ENCODE results near the gene TRIP10.
A peak's percentile ranks its signal among the peaks of the same experiment; 100 is the strongest.
"Not testable (repeated sequence)": the region's sequence is repeated elsewhere in the genome, so short reads cannot be mapped to it uniquely, and the experiment has no call there.

Gene TRIP10

DNA sequence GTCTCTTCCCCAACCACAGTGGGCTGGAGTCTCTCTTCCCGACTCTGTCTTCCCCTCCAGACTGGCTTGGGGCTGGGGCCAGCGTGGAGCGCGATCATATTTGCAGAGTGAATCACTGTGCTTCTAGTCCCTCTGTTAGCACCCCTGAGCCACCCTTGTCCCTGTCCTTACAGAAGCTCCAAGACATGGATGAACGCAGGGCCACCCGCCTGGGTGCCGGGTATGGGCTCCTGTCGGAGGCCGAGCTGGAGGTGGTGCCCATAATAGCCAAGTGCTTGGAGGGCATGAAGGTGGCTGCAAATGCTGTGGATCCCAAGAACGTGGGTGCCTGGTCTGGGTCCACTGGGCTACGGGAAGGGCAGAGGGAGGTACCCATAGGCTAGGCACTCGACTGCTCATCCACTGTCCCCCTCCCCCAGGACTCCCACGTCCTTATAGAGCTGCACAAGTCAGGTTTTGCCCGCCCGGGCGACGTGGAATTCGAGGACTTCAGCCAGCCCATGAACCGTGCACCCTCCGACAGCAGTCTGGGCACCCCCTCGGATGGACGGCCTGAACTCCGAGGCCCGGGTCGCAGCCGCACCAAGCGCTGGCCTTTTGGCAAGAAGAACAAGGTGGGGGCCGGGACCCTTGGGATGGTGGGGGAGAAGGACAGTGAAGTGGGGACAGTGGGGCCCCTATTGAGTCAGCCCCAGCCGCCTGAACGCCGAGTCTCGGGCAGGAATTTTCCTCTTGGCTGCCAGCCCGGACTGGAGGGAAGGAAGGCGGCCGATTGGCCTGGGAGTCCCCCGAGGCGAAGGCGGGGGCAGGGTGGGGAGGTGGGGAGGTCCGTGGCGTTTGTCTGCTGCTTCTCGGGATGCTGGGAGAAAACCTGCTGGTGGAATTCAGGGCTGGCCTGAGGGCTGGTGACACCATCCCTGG lies 5.2 kb downstream of the TRIP10 start:
- H3K4me3 Mint-ChIP-seq = peak overlapping the region; percentile 72 to 86 (median 81)
- H3K36me3 Mint-ChIP-seq (ENCODE audit: low read depth) = peaks cover 59% of the 10 kb centered on the region
- H3K27me3 Mint-ChIP-seq (ENCODE audit: low read depth) = no peaks in the 10 kb centered on the region
- H3K9me3 Mint-ChIP-seq = no peaks in the 10 kb centered on the region
- H3K27ac Mint-ChIP-seq = peak overlapping the region; percentile 90 to 95 (median 94)
- peaks cover 46% of the 10 kb centered on the region for H3K4me1 Mint-ChIP-seq
- no peak for TF ChIP-seq CTCF (IDR thresholded peaks at IDR 0.05; ENCODE audit: unreplicated experiment in 3 of 3)

- H3K4me1 Mint-ChIP-seq = peaks cover 43% of the 10 kb centered on the region
- TF ChIP-seq CTCF (IDR thresholded peaks at IDR 0.05; ENCODE audit: unreplicated experiment in 3 of 3) = no peak
- H3K36me3 Mint-ChIP-seq (ENCODE audit: low read depth) = peaks cover 70% of the 10 kb centered on the region
- no peaks in the 10 kb centered on the region for H3K27me3 Mint-ChIP-seq (ENCODE audit: low read depth)
- H3K9me3 Mint-ChIP-seq = no peaks in the 10 kb centered on the region
- peak overlapping the region; percentile 90 to 95 (median 94) for H3K27ac Mint-ChIP-seq
- peak overlapping the region; percentile 70 to 73 (median 70) for H3K4me3 Mint-ChIP-seq
Measured at GRCh38 chr19:6745965-6746364, 6.5 kb downstream of the TRIP10 start.

DNA sequence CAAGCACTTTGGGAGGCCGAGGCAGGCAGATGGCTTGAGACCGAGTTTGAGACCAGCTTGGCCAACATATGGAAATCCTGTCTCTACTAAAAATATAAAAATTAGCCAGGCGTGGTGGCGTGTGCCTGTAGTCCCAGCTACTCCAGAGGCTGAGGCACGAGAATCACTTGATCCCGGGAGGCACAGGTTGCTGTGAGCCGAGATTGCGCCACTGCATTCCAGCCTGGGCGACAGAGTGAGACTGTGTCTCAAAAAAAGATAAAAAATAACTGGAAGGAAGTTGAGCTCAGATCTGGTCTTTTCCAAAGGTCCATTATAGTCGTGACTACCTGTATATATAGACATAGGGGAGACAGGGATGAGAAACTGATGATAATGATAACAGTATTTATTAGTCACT lies 9.1 kb downstream of the TRIP10 start:
- not testable (repeated sequence) for H3K9me3 Mint-ChIP-seq; H3K27me3 Mint-ChIP-seq (ENCODE audit: low read depth); H3K4me3 Mint-ChIP-seq
- H3K36me3 Mint-ChIP-seq (ENCODE audit: low read depth) = peaks cover 68% of the 10 kb centered on the region
- H3K4me1 Mint-ChIP-seq = peaks cover 23% of the 10 kb centered on the region
- peak overlapping the region in 1 of 3 experiments; percentile 46 for H3K27ac Mint-ChIP-seq

- Mint-ChIP-seq H3K27ac (peak overlapping the region in 2 of 3 experiments; percentile 11 to 27), H3K27me3 (ENCODE audit: low read depth) (peaks cover 8% of the 10 kb centered on the region), H3K9me3 (no peaks in the 10 kb centered on the region), H3K4me1 (peaks cover 7% of the 10 kb centered on the region), H3K4me3 (no peak overlapping the region), H3K36me3 (ENCODE audit: low read depth) (peaks cover 58% of the 10 kb centered on the region)
- no peak for TF ChIP-seq CTCF (IDR thresholded peaks at IDR 0.05; ENCODE audit: unreplicated experiment in 3 of 3)
Measured at GRCh38 chr19:6750062-6750461, 10.6 kb downstream of the TRIP10 start.

GRCh38 chr19:6751189-6751588 lies 11.7 kb downstream of the TRIP10 start:
- no peak for TF ChIP-seq CTCF (IDR thresholded peaks at IDR 0.05; ENCODE audit: unreplicated experiment in 3 of 3)
- Mint-ChIP-seq H3K27ac (peak overlapping the region in 1 of 3 experiments; percentile 85), H3K4me3 (peak overlapping the region in 1 of 3 experiments; percentile 29), H3K27me3 (ENCODE audit: low read depth) (peaks cover 10% of the 10 kb centered on the region), H3K36me3 (ENCODE audit: low read depth) (peaks cover 49% of the 10 kb centered on the region), H3K9me3 (no peaks in the 10 kb centered on the region), H3K4me1 (no peaks in the 10 kb centered on the region)

- peak overlapping the region; percentile 42 to 97 (median 79) for H3K27ac Mint-ChIP-seq
- peak overlapping the region; percentile 74 to 83 (median 80) for H3K4me3 Mint-ChIP-seq
- H3K27me3 Mint-ChIP-seq (ENCODE audit: low read depth) = peaks cover 10% of the 10 kb centered on the region
- H3K4me1 Mint-ChIP-seq = no peaks in the 10 kb centered on the region
- peaks cover 37% of the 10 kb centered on the region for H3K36me3 Mint-ChIP-seq (ENCODE audit: low read depth)
- TF ChIP-seq CTCF (IDR thresholded peaks at IDR 0.05; ENCODE audit: unreplicated experiment in 3 of 3) = no peak
- no peaks in the 10 kb centered on the region for H3K9me3 Mint-ChIP-seq
Measured at GRCh38 chr19:6752256-6753177, 13.0 kb downstream of the TRIP10 start.

Data from nephron (organoid).